Anterior cingulate cortex (tissue), 58 donors: Measurements from ENCODE around the gene FAM167B.
A peak's percentile ranks its signal among the peaks of the same experiment; 100 is the strongest.
"Not testable (repeated sequence)": the region's sequence is repeated elsewhere in the genome, so short reads cannot be mapped to it uniquely, and the experiment has no call there.

Experiments used
- DNase-seq, 58 donors: peaks; one replicate each; lab custom pipeline; 2025; lab: John Stamatoyannopoulos, UW

FAM167B gene

GRCh38 chr1:32291708-32292538 is 44.9 kb downstream of the FAM167B start, which contains the start of gene HDAC1:
TSS of gene HDAC1 (plus strand) at chr1:32292083. CDS start at chr1:32292170, 87 bp downstream.
- peak; percentile 16 to 89 (median 78) for DNase-seq

- not testable (repeated sequence) for DNase-seq
Measured at GRCh38 chr1:32298211-32298610, 51.2 kb downstream of the FAM167B start.
